SK-N-SH treated with all-trans-retinoic acid at 6 μM for 48 hours (cell line): ENCODE data around the gene DNAH11.

Experiments
- ATAC-seq: fragments of 200-7000 bp; cut with Tn5 transposase; 3 replicates; pipeline ENCODE4 v1.9.1; 2020; ENCODE audit warnings: mild to moderate bottlenecking, moderate library complexity
- ARNTL ChIP-seq: fragments of 450-650 bp; formaldehyde crosslinking; IDR thresholded peaks from 2 replicates; pipeline ENCODE4 v1.5.0; 2020; ENCODE audit warnings: low read depth, mild to moderate bottlenecking, moderate library complexity, borderline replicate concordance
- BACH2 ChIP-seq: fragments of 250-450 bp; sonication (Bioruptor Pico); IDR thresholded peaks from 2 replicates; pipeline ENCODE4 v1.9.0; 2021; ENCODE audit warnings: mild to moderate bottlenecking, borderline replicate concordance
- CSDC2 ChIP-seq: fragments of 250-450 bp; sonication (Bioruptor Pico); IDR thresholded peaks from 2 replicates; pipeline ENCODE4 v1.5.0; 2020; ENCODE audit warnings: mild to moderate bottlenecking, moderate library complexity
- ESRRG ChIP-seq: fragments of 250-450 bp; sonication (Bioruptor Pico); IDR thresholded peaks from 2 replicates; pipeline ENCODE4 v1.6.1; 2021; ENCODE audit warnings: mild to moderate bottlenecking
- ISL1 ChIP-seq: fragments of 250-450 bp; sonication (Bioruptor Pico); IDR thresholded peaks from 2 replicates; pipeline ENCODE4 v2.1.2; 2022; ENCODE audit warnings: mild to moderate bottlenecking, moderate library complexity
- OSR1 ChIP-seq: fragments of 250-450 bp; sonication (Bioruptor Pico); IDR thresholded peaks from 2 replicates; pipeline ENCODE4 v1.8.0; 2022; ENCODE audit warnings: moderate library complexity, mild to moderate bottlenecking, inconsistent platforms
- PPARA ChIP-seq: fragments of 250-450 bp; sonication (Bioruptor Pico); IDR thresholded peaks from 2 replicates; pipeline ENCODE4 v1.5.0; 2020; ENCODE audit warnings: mild to moderate bottlenecking, borderline replicate concordance
- RARB ChIP-seq: fragments of 250-450 bp; sonication (Bioruptor Pico); IDR thresholded peaks from 2 replicates; pipeline ENCODE4 v1.8.0; 2021; ENCODE audit warnings: mild to moderate bottlenecking, moderate library complexity
- SNAI2 ChIP-seq: fragments of 250-450 bp; sonication (Bioruptor Pico); IDR thresholded peaks from 2 replicates; pipeline ENCODE4 v1.5.0; 2020; ENCODE audit warnings: mild to moderate bottlenecking, moderate library complexity
- TCF4 ChIP-seq: fragments of 250-450 bp; sonication (Bioruptor Pico); IDR thresholded peaks from 2 replicates; pipeline ENCODE4 v1.8.0; 2021; ENCODE audit warnings: mild to moderate bottlenecking, moderate library complexity, borderline replicate concordance
- TOX ChIP-seq: fragments of 250-450 bp; sonication (Bioruptor Pico); IDR thresholded peaks from 2 replicates; pipeline ENCODE4 v1.8.0; 2021; ENCODE audit warnings: mild to moderate bottlenecking, moderate library complexity, borderline replicate concordance
- ZC3H10 ChIP-seq: fragments of 250-450 bp; sonication (Bioruptor Pico); IDR thresholded peaks from 2 replicates; pipeline ENCODE4 v1.5.1; 2021; ENCODE audit warnings: mild to moderate bottlenecking, moderate library complexity
- ZFP3 ChIP-seq: fragments of 250-450 bp; sonication (Bioruptor Pico); IDR thresholded peaks from 2 replicates; pipeline ENCODE4 v1.5.0; 2020; ENCODE audit warnings: mild to moderate bottlenecking, moderate library complexity
- ZFP30 ChIP-seq: fragments of 450-650 bp; formaldehyde crosslinking; IDR thresholded peaks from 2 replicates; pipeline ENCODE4 v1.5.0; 2022; ENCODE audit warnings: mild to moderate bottlenecking, moderate library complexity
- ZNF565 ChIP-seq: fragments of 450-650 bp; formaldehyde crosslinking; conservative IDR thresholded peaks from 2 replicates; pipeline ENCODE4 v1.5.0; 2020; ENCODE audit warnings: low read depth, mild to moderate bottlenecking, moderate library complexity
- ZNF8 ChIP-seq: fragments of 450-650 bp; formaldehyde crosslinking; IDR thresholded peaks from 2 replicates; pipeline ENCODE4 v1.5.0; 2020; ENCODE audit warnings: mild to moderate bottlenecking, moderate library complexity
- TF ChIP-seq, protein P1 (sequence below): fragments of 250-450 bp; sonication (Bioruptor Pico); IDR thresholded peaks from 2 replicates; pipeline ENCODE4 v1.5.0; 2020; ENCODE audit warnings: mild to moderate bottlenecking, moderate library complexity
- TF ChIP-seq, protein P2 (sequence below): fragments of 250-450 bp; sonication (Bioruptor Pico); IDR thresholded peaks from 2 replicates; pipeline ENCODE4 v1.8.0; 2021; ENCODE audit warnings: low read depth, mild to moderate bottlenecking, moderate library complexity, borderline replicate concordance
- TF ChIP-seq, protein P3 (sequence below): fragments of 250-450 bp; sonication (Bioruptor Pico); IDR thresholded peaks from 2 replicates; pipeline ENCODE4 v1.5.1; 2020; ENCODE audit warnings: low read depth, mild to moderate bottlenecking, moderate library complexity
- TF ChIP-seq, protein P4 (sequence below): fragments of 250-450 bp; sonication (Bioruptor Pico); IDR thresholded peaks from 2 replicates; pipeline ENCODE4 v1.8.0; 2020; ENCODE audit warnings: mild to moderate bottlenecking, moderate library complexity, borderline replicate concordance

The DNAH11 gene

DNA sequence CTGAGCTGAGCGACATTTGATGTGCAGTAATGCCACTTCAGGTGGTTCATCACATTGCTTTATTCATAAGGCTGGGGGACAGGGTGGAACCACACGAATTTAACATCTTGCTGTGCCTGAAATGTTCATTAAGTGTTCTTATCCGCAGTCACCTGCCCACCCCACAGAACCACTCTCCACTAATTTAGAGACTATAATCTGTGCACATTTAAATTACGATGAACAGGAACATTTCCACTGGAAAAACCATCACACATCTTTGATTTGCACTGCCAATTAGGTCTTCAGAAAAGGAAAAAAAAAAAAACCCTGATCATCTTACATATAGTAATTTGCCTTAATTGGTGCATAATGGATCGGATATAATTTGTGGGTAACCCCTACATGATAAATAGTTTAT is 400.6 kb downstream of the DNAH11 start (continued):
- TF ChIP-seq, protein P1, sequence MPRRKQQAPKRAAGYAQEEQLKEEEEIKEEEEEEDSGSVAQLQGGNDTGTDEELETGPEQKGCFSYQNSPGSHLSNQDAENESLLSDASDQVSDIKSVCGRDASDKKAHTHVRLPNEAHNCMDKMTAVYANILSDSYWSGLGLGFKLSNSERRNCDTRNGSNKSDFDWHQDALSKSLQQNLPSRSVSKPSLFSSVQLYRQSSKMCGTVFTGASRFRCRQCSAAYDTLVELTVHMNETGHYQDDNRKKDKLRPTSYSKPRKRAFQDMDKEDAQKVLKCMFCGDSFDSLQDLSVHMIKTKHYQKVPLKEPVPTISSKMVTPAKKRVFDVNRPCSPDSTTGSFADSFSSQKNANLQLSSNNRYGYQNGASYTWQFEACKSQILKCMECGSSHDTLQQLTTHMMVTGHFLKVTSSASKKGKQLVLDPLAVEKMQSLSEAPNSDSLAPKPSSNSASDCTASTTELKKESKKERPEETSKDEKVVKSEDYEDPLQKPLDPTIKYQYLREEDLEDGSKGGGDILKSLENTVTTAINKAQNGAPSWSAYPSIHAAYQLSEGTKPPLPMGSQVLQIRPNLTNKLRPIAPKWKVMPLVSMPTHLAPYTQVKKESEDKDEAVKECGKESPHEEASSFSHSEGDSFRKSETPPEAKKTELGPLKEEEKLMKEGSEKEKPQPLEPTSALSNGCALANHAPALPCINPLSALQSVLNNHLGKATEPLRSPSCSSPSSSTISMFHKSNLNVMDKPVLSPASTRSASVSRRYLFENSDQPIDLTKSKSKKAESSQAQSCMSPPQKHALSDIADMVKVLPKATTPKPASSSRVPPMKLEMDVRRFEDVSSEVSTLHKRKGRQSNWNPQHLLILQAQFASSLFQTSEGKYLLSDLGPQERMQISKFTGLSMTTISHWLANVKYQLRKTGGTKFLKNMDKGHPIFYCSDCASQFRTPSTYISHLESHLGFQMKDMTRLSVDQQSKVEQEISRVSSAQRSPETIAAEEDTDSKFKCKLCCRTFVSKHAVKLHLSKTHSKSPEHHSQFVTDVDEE (CRISPR knock-in tag) = no peak

DNA sequence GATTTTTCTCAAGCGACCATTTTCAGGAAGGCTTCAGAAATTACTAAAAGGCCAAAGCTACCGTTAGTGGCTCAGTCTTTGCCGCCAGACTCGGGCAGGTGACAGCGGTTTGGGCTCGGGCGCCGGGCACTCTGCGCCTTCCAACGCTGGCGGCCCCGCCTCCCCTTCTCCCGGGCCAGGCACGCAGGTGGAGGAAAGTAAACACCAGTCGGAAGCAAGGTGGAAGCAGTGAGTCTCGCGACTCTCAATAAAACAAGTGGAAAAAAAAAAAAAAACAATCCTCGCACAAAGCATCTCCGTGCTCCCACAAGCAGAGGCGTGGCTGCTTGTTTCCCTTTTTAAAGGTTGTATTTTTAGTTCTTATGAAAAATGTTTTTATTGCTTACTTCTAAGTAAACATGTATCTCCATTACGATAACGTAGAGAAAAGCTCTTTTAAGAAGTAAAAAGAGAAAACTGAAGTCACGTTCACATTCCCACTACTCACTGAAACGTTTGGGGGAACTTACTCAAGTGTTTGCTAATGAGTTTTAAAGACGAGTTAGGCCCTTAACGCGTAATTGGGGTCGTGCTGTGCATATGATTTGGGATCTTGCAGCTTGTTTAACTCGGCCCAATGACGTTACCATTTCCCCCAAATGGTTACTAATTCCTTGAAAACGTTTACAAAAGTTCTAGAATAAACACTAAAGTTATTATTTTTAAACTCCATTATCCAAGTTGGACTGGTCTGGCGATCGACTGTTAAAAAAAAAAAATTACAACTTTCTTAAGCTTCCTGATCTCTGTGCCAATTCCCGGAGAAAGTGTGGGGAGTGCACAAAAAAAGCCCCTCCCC is 402.0 kb downstream of the DNAH11 start:
- ATAC-seq = no peak
- TF ChIP-seq ZFP30 (no peak), TCF4 (CRISPR knock-in tag) (no peak), ZNF8 (CRISPR knock-in tag) (no peak), CSDC2 (no peak), BACH2 (CRISPR knock-in tag) (no peak), ZNF565 (no peak), RARB (no peak), PPARA (no peak), TOX (CRISPR knock-in tag) (no peak), ZFP3 (CRISPR knock-in tag) (no peak), ISL1 (CRISPR knock-in tag) (no peak), ESRRG (CRISPR knock-in tag) (no peak), OSR1 (no peak), ARNTL (CRISPR knock-in tag) (no peak), ZC3H10 (CRISPR knock-in tag) (no peak), SNAI2 (no peak)
- TF ChIP-seq, protein P1 (CRISPR knock-in tag) = no peak
- TF ChIP-seq, protein P2, sequence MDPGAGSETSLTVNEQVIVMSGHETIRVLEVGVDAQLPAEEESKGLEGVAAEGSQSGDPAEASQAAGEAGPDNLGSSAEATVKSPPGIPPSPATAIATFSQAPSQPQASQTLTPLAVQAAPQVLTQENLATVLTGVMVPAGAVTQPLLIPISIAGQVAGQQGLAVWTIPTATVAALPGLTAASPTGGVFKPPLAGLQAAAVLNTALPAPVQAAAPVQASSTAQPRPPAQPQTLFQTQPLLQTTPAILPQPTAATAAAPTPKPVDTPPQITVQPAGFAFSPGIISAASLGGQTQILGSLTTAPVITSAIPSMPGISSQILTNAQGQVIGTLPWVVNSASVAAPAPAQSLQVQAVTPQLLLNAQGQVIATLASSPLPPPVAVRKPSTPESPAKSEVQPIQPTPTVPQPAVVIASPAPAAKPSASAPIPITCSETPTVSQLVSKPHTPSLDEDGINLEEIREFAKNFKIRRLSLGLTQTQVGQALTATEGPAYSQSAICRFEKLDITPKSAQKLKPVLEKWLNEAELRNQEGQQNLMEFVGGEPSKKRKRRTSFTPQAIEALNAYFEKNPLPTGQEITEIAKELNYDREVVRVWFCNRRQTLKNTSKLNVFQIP (CRISPR knock-in tag) = no peak
- TF ChIP-seq, protein P3, sequence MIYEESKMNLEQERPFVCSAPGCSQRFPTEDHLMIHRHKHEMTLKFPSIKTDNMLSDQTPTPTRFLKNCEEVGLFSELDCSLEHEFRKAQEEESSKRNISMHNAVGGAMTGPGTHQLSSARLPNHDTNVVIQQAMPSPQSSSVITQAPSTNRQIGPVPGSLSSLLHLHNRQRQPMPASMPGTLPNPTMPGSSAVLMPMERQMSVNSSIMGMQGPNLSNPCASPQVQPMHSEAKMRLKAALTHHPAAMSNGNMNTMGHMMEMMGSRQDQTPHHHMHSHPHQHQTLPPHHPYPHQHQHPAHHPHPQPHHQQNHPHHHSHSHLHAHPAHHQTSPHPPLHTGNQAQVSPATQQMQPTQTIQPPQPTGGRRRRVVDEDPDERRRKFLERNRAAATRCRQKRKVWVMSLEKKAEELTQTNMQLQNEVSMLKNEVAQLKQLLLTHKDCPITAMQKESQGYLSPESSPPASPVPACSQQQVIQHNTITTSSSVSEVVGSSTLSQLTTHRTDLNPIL (CRISPR knock-in tag) = no peak
- TF ChIP-seq, protein P4, sequence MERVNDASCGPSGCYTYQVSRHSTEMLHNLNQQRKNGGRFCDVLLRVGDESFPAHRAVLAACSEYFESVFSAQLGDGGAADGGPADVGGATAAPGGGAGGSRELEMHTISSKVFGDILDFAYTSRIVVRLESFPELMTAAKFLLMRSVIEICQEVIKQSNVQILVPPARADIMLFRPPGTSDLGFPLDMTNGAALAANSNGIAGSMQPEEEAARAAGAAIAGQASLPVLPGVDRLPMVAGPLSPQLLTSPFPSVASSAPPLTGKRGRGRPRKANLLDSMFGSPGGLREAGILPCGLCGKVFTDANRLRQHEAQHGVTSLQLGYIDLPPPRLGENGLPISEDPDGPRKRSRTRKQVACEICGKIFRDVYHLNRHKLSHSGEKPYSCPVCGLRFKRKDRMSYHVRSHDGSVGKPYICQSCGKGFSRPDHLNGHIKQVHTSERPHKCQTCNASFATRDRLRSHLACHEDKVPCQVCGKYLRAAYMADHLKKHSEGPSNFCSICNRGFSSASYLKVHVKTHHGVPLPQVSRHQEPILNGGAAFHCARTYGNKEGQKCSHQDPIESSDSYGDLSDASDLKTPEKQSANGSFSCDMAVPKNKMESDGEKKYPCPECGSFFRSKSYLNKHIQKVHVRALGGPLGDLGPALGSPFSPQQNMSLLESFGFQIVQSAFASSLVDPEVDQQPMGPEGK (CRISPR knock-in tag) = no peak
